GM04503 (cell line): Measurements from ENCODE around the gene PITPNM2.
A peak's percentile ranks its signal among the peaks of the same experiment; 100 is the strongest.
"Not testable (repeated sequence)": the region's sequence is repeated elsewhere in the genome, so short reads cannot be mapped to it uniquely, and the experiment has no call there.

Source experiments
- DNase-seq: peaks from one replicate; pipeline ENCODE4 v3.0.0-alpha.2; 2012; ENCODE audit warnings: low read depth

PITPNM2 gene

GRCh38 chr12:123120452-123121166 is 30.3 kb downstream of the PITPNM2 start:
- no peak for DNase-seq

- DNase-seq: no peak
Observed at GRCh38 chr12:123119808-123120207, 31.1 kb downstream of the PITPNM2 start.

GRCh38 chr12:123118497-123118896 is 32.4 kb downstream of the PITPNM2 start:
- DNase-seq: no peak

GRCh38 chr12:123115409-123116121 is 35.3 kb downstream of the PITPNM2 start:
- DNase-seq: peak; percentile 93

- DNase-seq: no peak
Observed at GRCh38 chr12:123114304-123115083, 36.4 kb downstream of the PITPNM2 start.

GRCh38 chr12:123113026-123113425 is 37.9 kb downstream of the PITPNM2 start:
- DNase-seq: no peak

- DNase-seq: no peak
Observed at GRCh38 chr12:123111498-123112165, 39.3 kb downstream of the PITPNM2 start.

- no peak for DNase-seq
Observed at GRCh38 chr12:123109319-123109772, 41.5 kb downstream of the PITPNM2 start.

- no peak for DNase-seq
Observed at GRCh38 chr12:123108682-123109066, 42.2 kb downstream of the PITPNM2 start.

GRCh38 chr12:123107926-123108681 is 42.8 kb downstream of the PITPNM2 start:
- DNase-seq: no peak

- no peak for DNase-seq
Observed at GRCh38 chr12:123106640-123107359, 44.1 kb downstream of the PITPNM2 start.

GRCh38 chr12:123105211-123105826 is 45.6 kb downstream of the PITPNM2 start:
- DNase-seq: no peak

- DNase-seq: no peak
Observed at GRCh38 chr12:123104809-123105208, 46.1 kb downstream of the PITPNM2 start.

- DNase-seq: not testable (repeated sequence)
Observed at GRCh38 chr12:123104094-123104493, 46.8 kb downstream of the PITPNM2 start.

GRCh38 chr12:123102781-123103503 is 47.9 kb downstream of the PITPNM2 start:
- no peak for DNase-seq

- no peak for DNase-seq
Observed at GRCh38 chr12:123102366-123102765, 48.5 kb downstream of the PITPNM2 start.

- no peak for DNase-seq
Observed at GRCh38 chr12:123101526-123101925, 49.4 kb downstream of the PITPNM2 start.
